Stomach (tissue), 4 donors: Measurements from ENCODE around the gene IBSP.

Experiments
- POLR2A ChIP-seq, 4 donors: fragments of 450-650 bp; IDR thresholded peaks; one replicate each; pipeline ENCODE4 v1.6.1; 2016; ENCODE audit warnings: antibody characterized with exemption in 4 of 4, control low read depth in 2 of 4, mild to moderate bottlenecking in 1 of 4, moderate library complexity in 1 of 4
- TF ChIP-seq, protein P1 (sequence below), 7 experiments: fragments of 450-650 bp in 4 of 7; fragments of 200-600 bp in 3 of 7; sonication (generic) in 3 of 7; IDR thresholded peaks; one replicate each; pipeline ENCODE4 v1.5.1; 2016 to 2019; ENCODE audit warnings: antibody characterized with exemption in 7 of 7, control low read depth in 2 of 7, mild to moderate bottlenecking in 1 of 7

DNA sequence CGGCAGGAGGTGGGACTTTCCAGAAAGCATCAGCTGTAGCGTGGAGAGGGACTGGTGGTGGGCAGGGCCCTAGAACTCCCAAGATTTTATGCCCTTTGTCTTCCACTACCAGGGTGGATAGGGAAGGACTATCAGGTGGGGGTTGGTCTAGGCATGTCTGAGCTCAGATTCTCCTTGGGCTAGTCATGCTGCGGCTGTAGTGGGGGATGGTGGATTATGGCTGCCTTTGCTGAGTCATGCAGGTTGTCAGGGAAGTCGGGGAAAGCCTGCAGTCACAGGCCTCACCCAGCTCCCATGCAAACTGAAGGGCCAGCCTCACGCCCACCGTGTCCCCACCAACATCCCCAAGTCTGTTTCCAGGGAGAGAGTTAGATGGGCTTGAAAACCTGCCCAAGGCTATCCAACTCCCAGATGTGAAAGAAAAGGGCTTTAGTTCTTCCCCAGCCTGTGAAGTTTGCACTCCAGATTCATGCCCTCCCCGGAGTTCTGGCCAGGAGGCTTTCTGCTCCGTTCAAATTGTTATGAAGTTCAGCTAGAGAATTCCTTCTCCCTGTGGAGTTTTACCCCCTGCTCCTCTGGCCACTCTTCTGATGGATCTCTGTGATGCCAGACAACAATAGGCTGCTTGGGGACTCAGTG, 20.0 kb downstream of the IBSP start:
- TF ChIP-seq, protein P1, sequence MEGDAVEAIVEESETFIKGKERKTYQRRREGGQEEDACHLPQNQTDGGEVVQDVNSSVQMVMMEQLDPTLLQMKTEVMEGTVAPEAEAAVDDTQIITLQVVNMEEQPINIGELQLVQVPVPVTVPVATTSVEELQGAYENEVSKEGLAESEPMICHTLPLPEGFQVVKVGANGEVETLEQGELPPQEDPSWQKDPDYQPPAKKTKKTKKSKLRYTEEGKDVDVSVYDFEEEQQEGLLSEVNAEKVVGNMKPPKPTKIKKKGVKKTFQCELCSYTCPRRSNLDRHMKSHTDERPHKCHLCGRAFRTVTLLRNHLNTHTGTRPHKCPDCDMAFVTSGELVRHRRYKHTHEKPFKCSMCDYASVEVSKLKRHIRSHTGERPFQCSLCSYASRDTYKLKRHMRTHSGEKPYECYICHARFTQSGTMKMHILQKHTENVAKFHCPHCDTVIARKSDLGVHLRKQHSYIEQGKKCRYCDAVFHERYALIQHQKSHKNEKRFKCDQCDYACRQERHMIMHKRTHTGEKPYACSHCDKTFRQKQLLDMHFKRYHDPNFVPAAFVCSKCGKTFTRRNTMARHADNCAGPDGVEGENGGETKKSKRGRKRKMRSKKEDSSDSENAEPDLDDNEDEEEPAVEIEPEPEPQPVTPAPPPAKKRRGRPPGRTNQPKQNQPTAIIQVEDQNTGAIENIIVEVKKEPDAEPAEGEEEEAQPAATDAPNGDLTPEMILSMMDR (IDR thresholded peaks at IDR 0.05): no peak
- no peak for TF ChIP-seq POLR2A (IDR thresholded peaks at IDR 0.05)
